Activated naive CD4-positive, alpha-beta T cell treated with anti-CD3 and anti-CD28 coated beads, Interleukin-2, amount 50 U/mL, for 16 hours (primary cell): Measurements from ENCODE around the gene SF3B1.
"Not testable (repeated sequence)": the region's sequence is repeated elsewhere in the genome, so short reads cannot be mapped to it uniquely, and the experiment has no call there.

Experiments
- DNase-seq: peaks from one replicate; pipeline ENCODE4 v3.0.0-alpha.2; 2020

Gene SF3B1

DNA sequence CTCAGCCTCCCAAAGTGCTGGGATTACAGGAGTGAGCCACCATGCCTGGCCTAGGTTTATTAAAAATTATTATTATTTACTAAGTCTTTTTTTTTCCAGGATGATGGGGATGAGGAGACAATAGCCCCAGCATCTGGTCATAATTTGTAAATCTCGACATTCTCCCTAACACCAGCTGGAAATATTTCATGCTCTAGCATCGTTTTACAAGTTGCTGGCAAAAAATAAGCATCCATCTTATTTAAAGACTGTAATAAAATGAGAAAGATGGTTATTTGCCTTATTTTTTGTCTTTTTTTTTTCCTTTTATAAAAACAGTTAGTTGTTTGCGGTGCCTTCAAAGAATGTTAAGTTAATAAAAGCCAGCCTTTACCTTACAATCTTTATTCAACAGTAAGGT is 56.7 kb downstream of the SF3B1 start:
- no peak for DNase-seq

DNA sequence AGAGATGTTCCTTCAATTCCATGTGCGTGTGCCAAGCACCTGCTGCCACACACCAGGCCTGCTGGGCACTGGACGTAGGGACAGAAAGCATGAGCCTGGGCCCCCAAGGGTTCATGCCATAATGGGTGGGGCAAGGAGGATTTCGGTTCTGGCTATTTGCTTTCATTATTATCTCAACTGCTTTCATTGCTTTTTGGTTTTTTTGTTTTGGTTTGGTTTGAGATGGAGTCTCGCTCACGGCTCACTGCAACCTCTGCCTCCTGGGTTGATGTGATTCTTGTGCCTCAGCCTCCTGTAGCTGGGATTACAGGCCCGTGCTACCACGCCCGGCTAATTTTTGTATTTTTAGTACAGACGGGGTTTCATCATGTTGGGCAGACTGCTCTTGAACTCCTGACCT is 57.2 kb downstream of the SF3B1 start:
- DNase-seq = no peak

GRCh38 chr2:197372592-197372991 is 62.2 kb downstream of the SF3B1 start:
- DNase-seq = no peak

GRCh38 chr2:197370664-197371063 is 64.2 kb downstream of the SF3B1 start:
- DNase-seq = not testable (repeated sequence)

GRCh38 chr2:197369933-197370320 is 64.9 kb downstream of the SF3B1 start:
- DNase-seq = no peak

- DNase-seq = no peak
Measured at GRCh38 chr2:197369228-197369932, 65.4 kb downstream of the SF3B1 start.

GRCh38 chr2:197368412-197368811 is 66.4 kb downstream of the SF3B1 start:
- DNase-seq = no peak

- DNase-seq = no peak
Measured at GRCh38 chr2:197363998-197364397, 70.8 kb downstream of the SF3B1 start.

DNA sequence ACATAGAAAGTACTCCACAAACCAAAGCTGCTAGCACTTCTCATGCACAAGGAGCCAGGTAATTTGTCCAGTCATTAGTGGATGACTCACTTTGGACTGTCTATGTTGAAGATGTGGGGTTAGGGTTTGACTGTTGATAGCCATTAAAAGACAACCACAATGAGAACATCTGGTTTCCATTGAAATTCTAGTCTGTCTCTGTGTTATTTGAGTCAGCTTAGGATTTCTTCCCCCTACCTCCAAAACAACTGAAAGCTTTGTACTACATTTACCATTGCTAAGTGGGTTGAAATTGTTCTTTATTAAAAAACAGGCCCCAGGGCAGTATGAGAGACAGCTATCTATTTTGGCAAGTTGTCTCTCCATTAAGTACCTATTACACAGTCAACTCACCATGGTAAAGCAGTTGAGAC is 74.1 kb downstream of the SF3B1 start:
- DNase-seq = no peak

- DNase-seq = no peak
Measured at GRCh38 chr2:197359859-197360258, 75.0 kb downstream of the SF3B1 start.

DNA sequence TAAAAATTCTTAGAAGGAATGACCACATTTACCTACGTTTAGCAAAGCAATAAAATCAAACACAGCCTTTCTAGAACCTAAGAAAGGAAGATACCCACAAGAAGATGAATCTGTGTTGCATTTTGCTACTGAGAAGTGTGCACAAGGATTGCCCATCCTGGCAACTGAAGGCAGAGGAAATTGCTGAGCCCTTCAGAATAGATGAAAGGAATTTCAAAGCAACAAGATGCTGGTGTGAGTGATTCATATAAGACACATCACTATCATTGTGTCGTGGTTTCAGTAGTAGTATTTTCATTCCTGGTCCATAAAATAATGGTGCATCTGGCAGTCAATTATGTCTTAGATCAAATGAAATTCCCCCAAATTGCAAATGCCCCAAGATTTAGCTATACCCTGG is 75.9 kb downstream of the SF3B1 start:
- no peak for DNase-seq

GRCh38 chr2:197357986-197358385 is 76.8 kb downstream of the SF3B1 start:
- no peak for DNase-seq

- DNase-seq = no peak
Measured at GRCh38 chr2:197356136-197356535, 78.7 kb downstream of the SF3B1 start.

- DNase-seq = no peak
Measured at GRCh38 chr2:197354169-197354558, 80.7 kb downstream of the SF3B1 start.

GRCh38 chr2:197353393-197354168 is 81.2 kb downstream of the SF3B1 start:
- DNase-seq = no peak

DNA sequence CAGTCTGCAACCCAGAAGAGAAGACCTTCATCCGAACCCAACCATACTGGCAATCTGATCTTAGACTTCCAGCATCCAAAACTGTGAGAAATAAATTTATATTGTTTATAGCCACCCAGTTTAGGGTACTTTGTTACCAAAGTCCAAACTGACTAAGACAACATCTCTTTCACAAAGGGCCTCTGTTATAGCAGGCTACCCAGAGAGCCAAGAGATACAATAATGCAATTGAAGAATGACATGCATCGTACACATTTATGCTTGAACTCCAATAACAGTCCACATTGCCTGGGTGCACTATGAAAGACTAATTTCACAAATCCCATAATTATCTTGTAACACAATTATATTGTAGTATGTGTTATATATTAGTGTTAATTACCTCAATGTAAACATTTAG is 85.1 kb downstream of the SF3B1 start:
- DNase-seq = no peak

- no peak for DNase-seq
Measured at GRCh38 chr2:197348721-197349360, 86.0 kb downstream of the SF3B1 start.

- no peak for DNase-seq
Measured at GRCh38 chr2:197345846-197346370, 88.9 kb downstream of the SF3B1 start.

- not testable (repeated sequence) for DNase-seq
Measured at GRCh38 chr2:197343968-197344367, 90.9 kb downstream of the SF3B1 start.

DNA sequence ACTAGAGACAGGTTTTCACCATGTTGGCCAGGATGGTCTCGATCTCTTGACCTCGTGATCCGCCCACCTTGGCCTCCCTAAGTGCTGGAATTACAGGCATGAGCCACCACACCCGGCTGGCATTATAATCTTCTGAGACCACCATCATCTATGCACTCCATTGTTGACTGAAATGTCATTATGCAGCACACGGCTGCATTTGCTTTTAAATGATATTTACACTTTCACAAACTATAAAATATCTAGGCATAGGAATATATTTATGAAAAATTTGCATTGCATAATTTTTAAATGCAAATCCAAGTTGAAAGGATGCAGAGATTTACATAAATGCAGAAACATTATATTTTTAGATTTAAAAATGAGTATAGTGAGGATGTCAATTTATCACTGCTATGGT is 94.2 kb downstream of the SF3B1 start:
- no peak for DNase-seq
